Measurements from ENCODE around the gene PHB1. TPM values are rescaled to one million over a fixed set of nuclear protein-coding genes. Genes with fewer than 3 reads are reported as not detected.

The PHB1 gene
- total RNA-seq, 1 donor from 2014 or later, result 256 TPM

DNA sequence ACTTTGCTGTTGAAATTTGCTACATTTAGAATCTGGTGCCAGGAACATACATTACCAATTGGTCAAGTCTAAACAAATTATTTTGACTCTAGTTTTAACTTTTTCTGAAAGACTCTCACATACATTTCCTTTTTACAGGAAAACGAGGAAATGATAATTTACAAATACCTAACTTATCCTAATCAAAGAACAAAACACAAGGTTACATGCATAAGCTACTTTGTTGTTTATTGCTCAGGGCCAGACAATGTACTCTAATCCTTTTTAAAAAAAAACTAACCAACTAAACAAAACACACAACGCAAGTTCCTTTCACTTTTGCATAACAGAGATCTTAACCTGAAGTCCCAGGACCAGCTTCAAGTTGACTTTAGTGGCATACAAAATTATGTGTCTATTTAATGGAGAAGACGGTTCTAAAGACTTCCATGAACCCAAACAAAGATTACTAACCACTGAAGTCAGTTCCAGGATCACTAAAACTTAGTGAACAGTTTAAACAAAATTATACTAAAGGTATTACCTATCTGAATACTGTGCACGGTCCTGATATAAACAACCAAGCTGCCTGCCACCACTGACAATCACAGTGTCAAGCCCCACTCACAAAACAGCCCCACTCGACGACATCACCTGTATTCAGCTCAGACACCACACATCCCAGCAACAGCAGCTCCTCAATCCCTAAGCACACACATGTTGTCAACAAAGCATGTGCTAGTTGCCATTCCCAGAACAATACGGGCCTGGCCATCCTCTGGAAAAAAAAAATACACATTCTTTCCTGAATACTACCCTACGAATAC is 54.5 kb downstream of the PHB1 start:
- DNase-seq (ENCODE audit: low read depth, low spot score), result no peak
- H3K4me1 Mint-ChIP-seq, result peaks cover 39% of the 10 kb centered on the region
- H3K9me3 Mint-ChIP-seq, result peaks cover 2% of the 10 kb centered on the region
- H3K4me3 Mint-ChIP-seq, result peak overlapping the region; percentile 99
- peaks cover 2% of the 10 kb centered on the region for H3K36me3 Mint-ChIP-seq (ENCODE audit: low read depth)
- peak overlapping the region; percentile 90 for H3K27ac Mint-ChIP-seq (ENCODE audit: unreplicated experiment)
- TF ChIP-seq, protein P1, sequence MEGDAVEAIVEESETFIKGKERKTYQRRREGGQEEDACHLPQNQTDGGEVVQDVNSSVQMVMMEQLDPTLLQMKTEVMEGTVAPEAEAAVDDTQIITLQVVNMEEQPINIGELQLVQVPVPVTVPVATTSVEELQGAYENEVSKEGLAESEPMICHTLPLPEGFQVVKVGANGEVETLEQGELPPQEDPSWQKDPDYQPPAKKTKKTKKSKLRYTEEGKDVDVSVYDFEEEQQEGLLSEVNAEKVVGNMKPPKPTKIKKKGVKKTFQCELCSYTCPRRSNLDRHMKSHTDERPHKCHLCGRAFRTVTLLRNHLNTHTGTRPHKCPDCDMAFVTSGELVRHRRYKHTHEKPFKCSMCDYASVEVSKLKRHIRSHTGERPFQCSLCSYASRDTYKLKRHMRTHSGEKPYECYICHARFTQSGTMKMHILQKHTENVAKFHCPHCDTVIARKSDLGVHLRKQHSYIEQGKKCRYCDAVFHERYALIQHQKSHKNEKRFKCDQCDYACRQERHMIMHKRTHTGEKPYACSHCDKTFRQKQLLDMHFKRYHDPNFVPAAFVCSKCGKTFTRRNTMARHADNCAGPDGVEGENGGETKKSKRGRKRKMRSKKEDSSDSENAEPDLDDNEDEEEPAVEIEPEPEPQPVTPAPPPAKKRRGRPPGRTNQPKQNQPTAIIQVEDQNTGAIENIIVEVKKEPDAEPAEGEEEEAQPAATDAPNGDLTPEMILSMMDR (conservative IDR thresholded peaks at IDR 0.05), result no peak
- H3K27me3 Mint-ChIP-seq (ENCODE audit: low read depth), result no peaks in the 10 kb centered on the region

DNA sequence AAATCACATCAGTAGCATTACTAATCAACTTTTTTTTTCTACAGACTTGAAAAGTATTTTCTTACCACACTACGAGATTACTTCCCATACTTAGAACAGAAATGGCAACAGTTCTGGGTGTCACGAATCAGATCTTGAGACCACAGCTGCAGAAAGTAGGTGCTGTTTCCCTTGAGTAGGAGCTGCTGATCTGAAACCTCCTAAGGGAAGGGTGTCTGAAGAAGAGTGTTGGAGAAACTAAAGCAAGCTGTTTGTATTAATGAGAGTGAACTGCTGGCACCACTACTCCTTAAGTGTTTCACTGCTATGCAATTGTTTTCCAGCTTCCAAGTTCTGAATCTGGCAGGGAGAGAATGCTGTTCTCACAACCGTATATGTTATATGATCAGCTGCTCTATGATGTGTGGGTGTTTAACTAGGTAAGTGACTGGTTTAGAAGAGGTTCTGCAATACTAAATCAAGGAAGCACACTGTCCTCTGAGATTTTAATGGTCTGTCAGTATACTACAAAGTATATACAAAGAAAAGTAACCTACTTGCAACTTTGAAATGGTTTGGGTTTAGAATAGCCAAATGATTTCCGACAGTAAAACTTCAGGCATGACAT is 55.9 kb downstream of the PHB1 start:
- H3K27ac Mint-ChIP-seq (ENCODE audit: unreplicated experiment), result no peak overlapping the region

DNA sequence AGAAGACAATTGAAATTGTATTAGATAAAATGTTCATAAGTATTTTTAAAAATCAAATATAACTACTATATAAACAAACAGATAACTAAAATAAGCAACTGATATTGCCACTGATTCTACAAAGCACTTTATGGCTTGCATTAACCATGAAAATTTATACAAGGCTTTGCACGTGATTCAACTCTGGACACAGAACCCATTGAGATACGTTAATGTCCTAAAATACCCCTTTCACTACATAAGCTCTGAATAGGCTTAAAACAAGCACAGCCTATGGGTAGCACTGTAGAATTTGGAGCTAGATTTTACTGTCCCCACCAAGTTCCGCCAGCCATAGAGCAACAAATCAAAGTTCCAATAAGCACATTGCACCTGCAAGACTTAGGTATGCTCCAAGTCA is 57.2 kb downstream of the PHB1 start:
- DNase-seq (ENCODE audit: low read depth, low spot score), result no peak
- peaks cover 5% of the 10 kb centered on the region for H3K9me3 Mint-ChIP-seq
- peaks cover 35% of the 10 kb centered on the region for H3K4me1 Mint-ChIP-seq
- TF ChIP-seq, protein P1 (conservative IDR thresholded peaks at IDR 0.05), result no peak
- H3K36me3 Mint-ChIP-seq (ENCODE audit: low read depth), result peaks cover 6% of the 10 kb centered on the region
- H3K27me3 Mint-ChIP-seq (ENCODE audit: low read depth), result no peaks in the 10 kb centered on the region
- no peak overlapping the region for H3K4me3 Mint-ChIP-seq
- H3K27ac Mint-ChIP-seq (ENCODE audit: unreplicated experiment), result no peak overlapping the region

More for the DNA sequence above, 55.9 kb downstream of the PHB1 start:
- peaks cover 39% of the 10 kb centered on the region for H3K4me1 Mint-ChIP-seq
- TF ChIP-seq, protein P1 (conservative IDR thresholded peaks at IDR 0.05), result no peak
- H3K36me3 Mint-ChIP-seq (ENCODE audit: low read depth), result peaks cover 2% of the 10 kb centered on the region
- H3K27me3 Mint-ChIP-seq (ENCODE audit: low read depth), result no peaks in the 10 kb centered on the region
- no peak for DNase-seq (ENCODE audit: low read depth, low spot score)
- peak overlapping the region; percentile 99 for H3K4me3 Mint-ChIP-seq
- H3K9me3 Mint-ChIP-seq, result peaks cover 2% of the 10 kb centered on the region

DNA sequence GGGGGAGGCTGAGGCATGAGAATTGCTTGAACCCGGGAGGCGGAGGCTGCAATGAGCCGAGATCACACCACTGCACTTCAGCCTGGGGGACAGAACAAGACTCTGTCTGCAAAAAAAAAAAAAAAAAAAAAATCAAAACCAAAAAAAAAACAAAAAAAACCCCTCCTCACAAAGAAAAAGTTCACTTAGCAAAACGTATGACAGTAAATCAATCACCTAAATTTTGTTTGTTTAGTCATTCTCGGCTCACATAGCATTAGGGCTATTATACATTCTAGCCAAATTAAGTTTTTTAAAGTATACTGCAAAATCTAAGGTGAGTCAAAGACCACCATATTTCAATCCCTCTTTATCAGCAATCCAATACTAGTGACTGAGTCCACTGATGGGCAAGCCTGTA is 58.4 kb downstream of the PHB1 start:
- Mint-ChIP-seq H3K36me3 (ENCODE audit: low read depth) (peaks cover 7% of the 10 kb centered on the region), H3K4me3 (no peak overlapping the region), H3K4me1 (peaks cover 32% of the 10 kb centered on the region), H3K9me3 (peaks cover 6% of the 10 kb centered on the region), H3K27ac (ENCODE audit: unreplicated experiment) (no peak overlapping the region), H3K27me3 (ENCODE audit: low read depth) (no peaks in the 10 kb centered on the region)
- DNase-seq (ENCODE audit: low read depth, low spot score), result no peak
- TF ChIP-seq, protein P1 (conservative IDR thresholded peaks at IDR 0.05), result no peak

Other genes starting within 250 kb of the PHB1 start
- gene GNGT2, start 204.3 kb downstream of the PHB1 start, total RNA-seq, result not detected in 2 replicates
- 0.64 and 1.0 TPM in 2 replicates for gene ABI3, start 204.2 kb downstream of the PHB1 start, total RNA-seq
- gene PHOSPHO1, start 184.1 kb downstream of the PHB1 start, total RNA-seq, result not detected in 2 replicates
- 42.1 and 44.1 TPM in 2 replicates for gene ZNF652, start 52.6 kb downstream of the PHB1 start, total RNA-seq
- gene NGFR, start 80.4 kb upstream of the PHB1 start, total RNA-seq, result 322 and 334 TPM in 2 replicates
- 0.79 and 1.1 TPM in 2 replicates for gene NXPH3, start 161.0 kb upstream of the PHB1 start, total RNA-seq

Measured in neural crest cell (in vitro differentiated cells).